SJCRH30 (cell line): Measurements from ENCODE around the gene TNS3. TPM values are rescaled to one million over a fixed set of nuclear protein-coding genes. Genes with fewer than 3 reads are reported as not detected.
A peak's percentile ranks its signal among the peaks of the same experiment; 100 is the strongest.

Experiments
- DNase-seq, 2 experiments: peaks; one replicate each; pipeline ENCODE4 v3.0.0-alpha.2; 2015 to 2020
- H3K27ac ChIP-seq: fragments of 250-450 bp; sonication (Bioruptor Pico); 2 replicates; pipeline ENCODE4 v1.5.1; 2020; ENCODE audit warnings: mild to moderate bottlenecking, moderate library complexity
- H3K27me3 ChIP-seq: fragments of 250-450 bp; sonication (Bioruptor Pico); 2 replicates; pipeline ENCODE4 v1.5.1; 2020; ENCODE audit warnings: mild to moderate bottlenecking, moderate library complexity
- H3K36me3 ChIP-seq: fragments of 250-450 bp; sonication (Bioruptor Pico); 2 replicates; pipeline ENCODE4 v1.5.1; 2020; ENCODE audit warnings: mild to moderate bottlenecking, moderate library complexity
- H3K4me1 ChIP-seq: fragments of 250-450 bp; sonication (Bioruptor Pico); 2 replicates; pipeline ENCODE4 v1.5.1; 2020; ENCODE audit warnings: mild to moderate bottlenecking, moderate library complexity
- H3K4me3 ChIP-seq: fragments of 250-450 bp; sonication (Bioruptor Pico); 2 replicates; pipeline ENCODE4 v1.5.1; 2020; ENCODE audit warnings: mild to moderate bottlenecking, moderate library complexity
- H3K9me3 ChIP-seq: fragments of 250-450 bp; sonication (Bioruptor Pico); replicated peaks from 2 replicates; pipeline ENCODE4 v1.5.1; 2020; ENCODE audit warnings: mild to moderate bottlenecking, moderate library complexity
- total RNA-seq: library from RNA; depleted of rRNA; stranded (reverse); fragments of >200 nt; shearing (Covaris generic); gene quantifications from 2 replicates; pipeline ENCODE4 v1.2.3, GENCODE V29; 2014

TNS3 gene
- total RNA-seq, 1 experiment from 2014 or later, result 65.1 TPM

DNA sequence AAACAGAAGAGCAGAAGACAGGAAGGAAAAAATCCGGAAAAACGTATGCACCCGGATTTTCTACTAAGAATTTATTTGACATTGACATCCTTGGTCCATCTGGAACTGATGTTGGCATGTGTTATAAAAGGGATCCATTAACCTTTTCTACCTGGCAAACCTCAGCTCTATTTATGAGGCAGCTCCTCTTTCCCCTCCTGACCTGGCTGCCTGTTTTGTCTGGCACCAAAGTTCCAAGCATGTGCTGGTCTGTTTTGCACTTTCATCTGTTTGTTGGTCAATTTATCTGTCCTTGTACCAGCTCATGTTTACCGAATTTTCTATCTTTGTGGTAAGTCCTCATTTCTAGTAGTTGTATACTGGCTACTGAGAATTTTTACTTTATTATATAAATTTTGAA is 258.0 kb downstream of the TNS3 start:
- Histone ChIP-seq H3K4me3 (no peak overlapping the region), H3K9me3 (no peaks in the 10 kb centered on the region), H3K4me1 (peaks cover 22% of the 10 kb centered on the region), H3K27me3 (no peaks in the 10 kb centered on the region), H3K27ac (no peak overlapping the region), H3K36me3 (peaks cover 19% of the 10 kb centered on the region)
- DNase-seq, result no peak

DNA sequence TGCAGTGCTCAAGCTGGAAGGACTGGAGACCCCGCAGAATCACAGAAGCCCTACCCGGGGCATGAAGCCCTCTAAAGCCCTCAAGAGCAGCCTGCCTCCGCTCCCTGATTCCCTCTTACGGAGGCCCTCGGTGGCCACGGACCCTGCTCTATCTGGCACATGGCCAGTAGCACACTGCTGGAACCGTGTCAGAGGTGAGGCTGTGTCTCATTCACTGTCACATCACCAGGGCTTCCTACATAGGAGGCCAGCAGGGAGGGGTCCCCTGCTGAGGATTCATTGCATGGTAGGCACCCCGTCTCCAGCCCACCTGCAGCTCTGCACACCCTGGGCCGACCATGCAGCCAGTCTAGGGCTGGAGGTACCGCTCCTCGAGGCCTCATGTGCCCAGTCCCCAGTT is 259.2 kb downstream of the TNS3 start:
- Histone ChIP-seq H3K27ac (no peak overlapping the region), H3K9me3 (no peaks in the 10 kb centered on the region), H3K4me1 (peaks cover 15% of the 10 kb centered on the region), H3K4me3 (no peak overlapping the region), H3K36me3 (peaks cover 28% of the 10 kb centered on the region), H3K27me3 (no peaks in the 10 kb centered on the region)
- no peak for DNase-seq

- H3K27ac ChIP-seq, result no peak overlapping the region
- H3K9me3 ChIP-seq, result no peaks in the 10 kb centered on the region
- H3K4me3 ChIP-seq, result no peak overlapping the region
- DNase-seq, result no peak
- H3K4me1 ChIP-seq, result peaks cover 10% of the 10 kb centered on the region
- peaks cover 31% of the 10 kb centered on the region for H3K36me3 ChIP-seq
- no peaks in the 10 kb centered on the region for H3K27me3 ChIP-seq
These were observed 261.6 kb downstream of the TNS3 start for GRCh38 chr7:47320296-47320695.

- no peaks in the 10 kb centered on the region for H3K9me3 ChIP-seq
- peaks cover 31% of the 10 kb centered on the region for H3K36me3 ChIP-seq
- peaks cover 18% of the 10 kb centered on the region for H3K4me1 ChIP-seq
- H3K27me3 ChIP-seq, result no peaks in the 10 kb centered on the region
- H3K4me3 ChIP-seq, result no peak overlapping the region
- no peak overlapping the region for H3K27ac ChIP-seq
- DNase-seq, result no peak
These were observed 263.3 kb downstream of the TNS3 start for GRCh38 chr7:47318395-47319182.

GRCh38 chr7:47317487-47317886 is 264.4 kb downstream of the TNS3 start:
- H3K27me3 ChIP-seq, result no peaks in the 10 kb centered on the region
- no peak overlapping the region for H3K27ac ChIP-seq
- no peak overlapping the region for H3K4me3 ChIP-seq
- peaks cover 17% of the 10 kb centered on the region for H3K4me1 ChIP-seq
- DNase-seq, result no peak
- peaks cover 31% of the 10 kb centered on the region for H3K36me3 ChIP-seq
- no peaks in the 10 kb centered on the region for H3K9me3 ChIP-seq

- Histone ChIP-seq H3K4me3 (peak overlapping the region; percentile 22), H3K27me3 (no peaks in the 10 kb centered on the region), H3K36me3 (peaks cover 39% of the 10 kb centered on the region), H3K9me3 (0 out of 2 replicates have a peak, but pooled peaks cover 2% of the 10 kb centered on the region), H3K4me1 (peaks cover 8% of the 10 kb centered on the region; the same call in 1 of the 2 replicates), H3K27ac (peak overlapping the region; percentile 49)
- peak; percentile 79 to 80 for DNase-seq
These were observed 266.9 kb downstream of the TNS3 start for GRCh38 chr7:47314728-47315607.

- no peaks in the 10 kb centered on the region for H3K27me3 ChIP-seq
- H3K9me3 ChIP-seq, result 0 out of 2 replicates have a peak, but pooled peaks cover 2% of the 10 kb centered on the region
- H3K4me3 ChIP-seq, result no peak overlapping the region
- no peak for DNase-seq
- H3K4me1 ChIP-seq, result peaks cover 8% of the 10 kb centered on the region; the same call in 1 of the 2 replicates
- peaks cover 40% of the 10 kb centered on the region for H3K36me3 ChIP-seq
- peak overlapping the region; percentile 49 for H3K27ac ChIP-seq
These were observed 267.7 kb downstream of the TNS3 start for GRCh38 chr7:47314248-47314647.

DNA sequence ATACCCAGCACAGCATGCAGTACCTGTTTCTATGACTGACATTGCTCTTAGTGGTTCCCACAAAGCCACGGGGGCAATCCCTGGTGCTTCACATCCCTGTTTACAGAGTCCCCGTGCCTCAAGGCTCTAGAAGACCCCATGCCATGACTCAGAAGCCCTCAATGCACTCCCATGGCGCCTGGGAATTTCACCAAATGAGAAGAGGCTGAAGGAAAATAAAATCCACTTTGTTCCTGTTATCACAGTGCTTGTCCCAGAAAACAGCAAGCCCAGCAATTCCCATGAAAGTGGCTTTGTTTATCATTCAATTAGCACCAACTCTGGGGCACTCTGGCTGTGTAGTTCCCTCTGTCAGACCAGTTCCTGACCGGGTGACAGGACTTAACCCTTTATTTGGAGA is 268.3 kb downstream of the TNS3 start:
- DNase-seq, result no peak
- Histone ChIP-seq H3K4me3 (no peak overlapping the region), H3K9me3 (0 out of 2 replicates have a peak, but pooled peaks cover 2% of the 10 kb centered on the region), H3K36me3 (peaks cover 40% of the 10 kb centered on the region), H3K4me1 (peaks cover 8% of the 10 kb centered on the region; the same call in 1 of the 2 replicates), H3K27ac (no peak overlapping the region), H3K27me3 (no peaks in the 10 kb centered on the region)

DNA sequence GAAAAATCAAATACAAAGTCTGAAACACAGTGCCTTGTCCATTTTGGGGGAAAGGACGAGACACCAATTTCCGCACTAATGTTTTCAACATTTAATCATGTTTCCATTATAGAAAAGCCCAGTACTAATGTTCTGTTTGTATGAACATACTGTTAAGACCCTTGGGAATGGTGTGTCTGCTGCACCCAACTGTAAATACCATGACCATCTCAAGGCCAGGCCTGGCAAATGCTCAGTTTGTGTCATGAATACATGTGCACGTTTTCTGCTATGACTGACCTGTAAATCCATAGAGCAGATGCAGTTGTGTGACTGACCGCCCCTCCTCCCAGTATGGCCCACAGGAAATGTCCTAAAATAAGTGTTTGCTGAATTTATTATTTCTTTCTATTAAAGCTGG is 270.0 kb downstream of the TNS3 start:
- no peak for DNase-seq
- H3K4me1 ChIP-seq, result peaks cover 8% of the 10 kb centered on the region; the same call in 1 of the 2 replicates
- no peak overlapping the region for H3K27ac ChIP-seq
- H3K36me3 ChIP-seq, result peaks cover 45% of the 10 kb centered on the region
- no peak overlapping the region for H3K4me3 ChIP-seq
- 0 out of 2 replicates have a peak, but pooled peaks cover 2% of the 10 kb centered on the region for H3K9me3 ChIP-seq
- no peaks in the 10 kb centered on the region for H3K27me3 ChIP-seq

- peaks cover 51% of the 10 kb centered on the region for H3K36me3 ChIP-seq
- no peak overlapping the region for H3K4me3 ChIP-seq
- H3K9me3 ChIP-seq, result 0 out of 2 replicates have a peak, but pooled peaks cover 2% of the 10 kb centered on the region
- H3K27me3 ChIP-seq, result no peaks in the 10 kb centered on the region
- no peak for DNase-seq
- H3K27ac ChIP-seq, result no peak overlapping the region
- peaks cover 6% of the 10 kb centered on the region; the same call in 1 of the 2 replicates for H3K4me1 ChIP-seq
These were observed 271.9 kb downstream of the TNS3 start for GRCh38 chr7:47310020-47310419.

DNA sequence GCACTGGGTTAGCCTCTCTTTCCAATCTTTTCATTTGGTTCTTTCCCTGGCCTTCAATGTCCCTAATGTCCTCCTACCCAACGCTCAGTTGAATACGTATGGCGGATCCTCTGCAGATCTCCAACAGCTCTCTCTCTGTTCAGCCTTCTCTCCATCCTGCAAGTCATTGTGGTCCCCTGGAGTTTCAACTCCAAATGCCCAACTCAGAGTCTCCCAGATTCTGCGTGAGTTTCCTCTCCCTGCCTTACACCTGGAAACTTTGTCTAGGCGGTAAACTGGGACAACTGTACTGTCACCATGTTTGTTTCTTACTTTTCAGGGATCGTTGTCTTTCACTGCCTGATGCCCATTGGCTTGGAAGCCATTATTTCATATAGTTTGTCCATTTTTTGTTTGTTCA is 273.1 kb downstream of the TNS3 start:
- no peak overlapping the region for H3K27ac ChIP-seq
- H3K27me3 ChIP-seq, result no peaks in the 10 kb centered on the region
- 0 out of 2 replicates have a peak, but pooled peaks cover 2% of the 10 kb centered on the region for H3K9me3 ChIP-seq
- H3K4me3 ChIP-seq, result no peak overlapping the region
- H3K36me3 ChIP-seq, result peaks cover 60% of the 10 kb centered on the region
- H3K4me1 ChIP-seq, result no peaks in the 10 kb centered on the region
- DNase-seq, result no peak

DNA sequence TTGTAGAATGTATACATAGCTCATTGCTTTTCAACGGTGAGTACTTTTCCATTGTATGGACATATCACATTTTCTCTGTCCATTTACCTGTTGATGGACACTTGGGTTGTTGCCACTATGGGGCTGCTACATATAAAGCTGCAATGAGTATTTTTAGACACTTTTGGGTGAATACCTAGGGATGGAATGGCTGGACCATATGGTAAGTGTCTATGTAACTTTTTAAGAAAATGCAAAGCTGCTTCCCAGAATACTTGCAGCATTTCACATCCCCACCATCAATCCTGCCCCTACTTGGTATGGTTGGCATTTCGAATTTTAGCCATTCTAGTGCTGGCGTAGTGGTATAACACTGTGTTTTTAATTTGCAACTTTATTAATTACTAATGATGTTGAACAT is 274.6 kb downstream of the TNS3 start:
- 0 out of 2 replicates have a peak, but pooled peaks cover 2% of the 10 kb centered on the region for H3K9me3 ChIP-seq
- no peak overlapping the region for H3K4me3 ChIP-seq
- H3K36me3 ChIP-seq, result peaks cover 65% of the 10 kb centered on the region
- no peaks in the 10 kb centered on the region for H3K4me1 ChIP-seq
- no peak for DNase-seq
- no peak overlapping the region for H3K27ac ChIP-seq
- H3K27me3 ChIP-seq, result no peaks in the 10 kb centered on the region

- Histone ChIP-seq H3K9me3 (no peaks in the 10 kb centered on the region), H3K27me3 (no peaks in the 10 kb centered on the region), H3K4me1 (no peaks in the 10 kb centered on the region), H3K36me3 (peaks cover 65% of the 10 kb centered on the region), H3K27ac (no peak overlapping the region), H3K4me3 (no peak overlapping the region)
- DNase-seq, result no peak
These were observed 276.9 kb downstream of the TNS3 start for GRCh38 chr7:47304727-47305719.
